MM.1S (cell line): Measurements from ENCODE around the gene CFAP77.

ENCODE experiments used
- DNase-seq: peaks from one replicate; pipeline ENCODE4 v3.0.0-alpha.2; 2015
- H2AFZ ChIP-seq: fragments of 300-600 bp; sonication (generic); 2 replicates; pipeline ENCODE4 v1.6.0; 2016; ENCODE audit warnings: antibody characterized with exemption, low read length
- H3F3A ChIP-seq: fragments of 300-600 bp; sonication (generic); 2 replicates; pipeline ENCODE4 v1.6.1; 2016; ENCODE audit warnings: mild to moderate bottlenecking, antibody characterized with exemption, low read length, moderate library complexity, mixed read lengths; ENCODE audit not compliant: insufficient read depth
- H3K27ac ChIP-seq: fragments of 300-600 bp; sonication (generic); 2 replicates; pipeline ENCODE4 v1.5.1; 2016; ENCODE audit warnings: mild to moderate bottlenecking, low read length
- H3K27me3 ChIP-seq: fragments of 300-600 bp; sonication (generic); replicated peaks from 2 replicates; pipeline ENCODE4 v1.6.0; 2016; ENCODE audit warnings: low read length; ENCODE audit not compliant: insufficient read depth
- H3K36me3 ChIP-seq: fragments of 300-600 bp; sonication (generic); replicated peaks from 2 replicates; pipeline ENCODE4 v1.6.1; 2016; ENCODE audit warnings: mild to moderate bottlenecking, low read length, mixed read lengths; ENCODE audit not compliant: insufficient read depth
- H3K4me1 ChIP-seq: fragments of 300-600 bp; sonication (generic); 2 replicates; pipeline ENCODE4 v1.6.1; 2016; ENCODE audit warnings: low read length, mixed read lengths
- H3K4me2 ChIP-seq: fragments of 300-600 bp; sonication (generic); 2 replicates; pipeline ENCODE4 v1.6.0; 2016; ENCODE audit warnings: low read depth, low read length
- H3K4me3 ChIP-seq: fragments of 300-600 bp; sonication (generic); 2 replicates; pipeline ENCODE4 v1.5.1; 2016; ENCODE audit warnings: low read length, mixed read lengths
- H3K79me2 ChIP-seq: fragments of 300-600 bp; sonication (generic); 2 replicates; pipeline ENCODE4 v1.6.1; 2016; ENCODE audit warnings: mixed run types, low read length, mixed read lengths
- H3K9ac ChIP-seq: fragments of 300-600 bp; sonication (generic); 2 replicates; pipeline ENCODE4 v1.6.1; 2016; ENCODE audit warnings: low read length, mixed read lengths
- H3K9me2 ChIP-seq: fragments of 300-600 bp; sonication (generic); replicated peaks from 2 replicates; pipeline ENCODE4 v1.6.1; 2016; ENCODE audit warnings: mild to moderate bottlenecking, low read length, mixed read lengths; ENCODE audit not compliant: insufficient read depth
- H3K9me3 ChIP-seq: fragments of 300-600 bp; sonication (generic); replicated peaks from 2 replicates; pipeline ENCODE4 v1.6.1; 2016; ENCODE audit warnings: mild to moderate bottlenecking, low read length, mixed read lengths; ENCODE audit not compliant: insufficient read depth
- H4K20me1 ChIP-seq: fragments of 300-600 bp; sonication (generic); 2 replicates; pipeline ENCODE4 v1.6.1; 2016; ENCODE audit warnings: mild to moderate bottlenecking, low read length, moderate library complexity, mixed read lengths; ENCODE audit not compliant: insufficient read depth
- EZH2 ChIP-seq: fragments of 300-600 bp; sonication (generic); optimal IDR thresholded peaks from 2 replicates; pipeline ENCODE3; 2017; ENCODE audit warnings: low read depth, mild to moderate bottlenecking, antibody characterized with exemption, low read length, mixed read lengths
- EZH2phosphoT487 ChIP-seq: fragments of 300-600 bp; sonication (generic); IDR thresholded peaks from 2 replicates; pipeline ENCODE4 v1.6.1; 2018; ENCODE audit warnings: antibody characterized with exemption, low read length
- TF ChIP-seq, protein P1 (sequence below): fragments of 300-600 bp; sonication (generic); IDR thresholded peaks from 2 replicates; pipeline ENCODE4 v1.5.1; 2016; ENCODE audit warnings: antibody characterized with exemption, low read length, mixed read lengths

Gene CFAP77

GRCh38 chr9:132494857-132495256 is 84.8 kb downstream of the CFAP77 start:
- Histone ChIP-seq H3F3A (no peaks in the 10 kb centered on the region), H3K27ac (no peak overlapping the region), H3K4me2 (no peak overlapping the region), H3K79me2 (no peaks in the 10 kb centered on the region), H3K4me1 (no peaks in the 10 kb centered on the region), H3K9ac (no peak overlapping the region), H3K9me2 (no peaks in the 10 kb centered on the region), H3K36me3 (no peaks in the 10 kb centered on the region), H4K20me1 (no peaks in the 10 kb centered on the region), H3K27me3 (peaks cover 98% of the 10 kb centered on the region), H3K4me3 (no peak overlapping the region), H2AFZ (no peak overlapping the region), H3K9me3 (no peaks in the 10 kb centered on the region)
- TF ChIP-seq, protein P1, sequence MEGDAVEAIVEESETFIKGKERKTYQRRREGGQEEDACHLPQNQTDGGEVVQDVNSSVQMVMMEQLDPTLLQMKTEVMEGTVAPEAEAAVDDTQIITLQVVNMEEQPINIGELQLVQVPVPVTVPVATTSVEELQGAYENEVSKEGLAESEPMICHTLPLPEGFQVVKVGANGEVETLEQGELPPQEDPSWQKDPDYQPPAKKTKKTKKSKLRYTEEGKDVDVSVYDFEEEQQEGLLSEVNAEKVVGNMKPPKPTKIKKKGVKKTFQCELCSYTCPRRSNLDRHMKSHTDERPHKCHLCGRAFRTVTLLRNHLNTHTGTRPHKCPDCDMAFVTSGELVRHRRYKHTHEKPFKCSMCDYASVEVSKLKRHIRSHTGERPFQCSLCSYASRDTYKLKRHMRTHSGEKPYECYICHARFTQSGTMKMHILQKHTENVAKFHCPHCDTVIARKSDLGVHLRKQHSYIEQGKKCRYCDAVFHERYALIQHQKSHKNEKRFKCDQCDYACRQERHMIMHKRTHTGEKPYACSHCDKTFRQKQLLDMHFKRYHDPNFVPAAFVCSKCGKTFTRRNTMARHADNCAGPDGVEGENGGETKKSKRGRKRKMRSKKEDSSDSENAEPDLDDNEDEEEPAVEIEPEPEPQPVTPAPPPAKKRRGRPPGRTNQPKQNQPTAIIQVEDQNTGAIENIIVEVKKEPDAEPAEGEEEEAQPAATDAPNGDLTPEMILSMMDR: no peak
- TF ChIP-seq EZH2phosphoT487 (no peak), EZH2 (no peak)
- no peak for DNase-seq

GRCh38 chr9:132497731-132498130 is 87.7 kb downstream of the CFAP77 start:
- Histone ChIP-seq H3K79me2 (no peaks in the 10 kb centered on the region), H3K4me3 (no peak overlapping the region), H3F3A (no peaks in the 10 kb centered on the region), H3K4me1 (no peaks in the 10 kb centered on the region), H3K27me3 (peaks cover 100% of the 10 kb centered on the region), H4K20me1 (no peaks in the 10 kb centered on the region), H3K9ac (no peak overlapping the region), H3K27ac (no peak overlapping the region), H3K9me3 (no peaks in the 10 kb centered on the region), H2AFZ (no peak overlapping the region), H3K9me2 (no peaks in the 10 kb centered on the region), H3K36me3 (no peaks in the 10 kb centered on the region), H3K4me2 (no peak overlapping the region)
- TF ChIP-seq EZH2phosphoT487: no peak
- TF ChIP-seq, protein P1: no peak
- TF ChIP-seq EZH2: no peak
- no peak for DNase-seq

- Histone ChIP-seq H3K27ac (no peak overlapping the region), H3K9me2 (no peaks in the 10 kb centered on the region), H3K4me1 (no peaks in the 10 kb centered on the region), H3K27me3 (peaks cover 100% of the 10 kb centered on the region), H3F3A (no peaks in the 10 kb centered on the region), H3K4me2 (no peak overlapping the region), H3K9ac (no peak overlapping the region), H4K20me1 (no peaks in the 10 kb centered on the region), H3K9me3 (no peaks in the 10 kb centered on the region), H3K79me2 (no peaks in the 10 kb centered on the region), H3K36me3 (no peaks in the 10 kb centered on the region), H2AFZ (no peak overlapping the region), H3K4me3 (no peak overlapping the region)
- TF ChIP-seq EZH2: no peak
- TF ChIP-seq, protein P1: no peak
- TF ChIP-seq EZH2phosphoT487: no peak
- no peak for DNase-seq
Observed at GRCh38 chr9:132498531-132499210, 88.7 kb downstream of the CFAP77 start.
